PC-9 (cell line): ENCODE measurements around the gene KCNQ5. TPM values are rescaled to one million over a fixed set of nuclear protein-coding genes. Genes with fewer than 3 reads are reported as not detected.

Source experiments
- BruUV-seq: library from RNA; stranded (reverse); fragments of 400-500 nt; replicated peaks from 2 replicates; lab custom pipeline; 2021; lab: Mats Ljungman, UMichigan
- CTCF ChIA-PET: fragments of 300-600 bp; sonication (Branson Sonifier 250); formaldehyde crosslinking; loops from one replicate; lab custom pipeline; 2022; ENCODE audit warnings: antibody characterized with exemption; lab: Charles Lee
- POLR2A ChIA-PET: fragments of 300-600 bp; sonication (Branson Sonifier 250); formaldehyde crosslinking; loops from one replicate; lab custom pipeline; 2022; ENCODE audit warnings: antibody characterized with exemption; ENCODE audit not compliant: unreplicated experiment; lab: Charles Lee
- DNase-seq, 2 experiments: peaks; one replicate each; pipeline versions ENCODE4 v3.0.0 to v3.0.0-alpha.2; 2015 to 2022; ENCODE audit warnings: mixed read lengths in 1 of 2
- H2AFZ ChIP-seq: fragments of 200-600 bp; sonication (generic); 2 replicates; pipeline ENCODE4 v1.8.1; 2017; ENCODE audit warnings: antibody characterized with exemption
- H3F3A ChIP-seq: fragments of 200-600 bp; sonication (generic); 2 replicates; pipeline ENCODE4 v1.8.1; 2017; ENCODE audit warnings: antibody characterized with exemption, mild to moderate bottlenecking, low read depth; ENCODE audit not compliant: insufficient read depth
- H3K27ac ChIP-seq: fragments of 200-600 bp; sonication (generic); 2 replicates; pipeline ENCODE4 v1.6.1; 2016; ENCODE audit warnings: mixed run types
- H3K27me3 ChIP-seq: fragments of 200-600 bp; sonication (generic); 2 replicates; pipeline ENCODE4 v1.6.1; 2016; ENCODE audit warnings: low read depth, mixed run types; ENCODE audit not compliant: insufficient read depth
- H3K36me3 ChIP-seq: fragments of 200-600 bp; sonication (generic); 2 replicates; pipeline ENCODE4 v1.6.1; 2016; ENCODE audit warnings: low read depth, mixed run types
- H3K4me1 ChIP-seq: fragments of 200-600 bp; sonication (generic); replicated peaks from 2 replicates; pipeline ENCODE4 v1.6.1; 2016; ENCODE audit warnings: mixed run types; ENCODE audit not compliant: insufficient read depth
- H3K4me2 ChIP-seq: fragments of 200-600 bp; sonication (generic); 2 replicates; pipeline ENCODE4 v1.6.1; 2017; ENCODE audit warnings: mixed run types
- H3K4me3 ChIP-seq: fragments of 200-600 bp; sonication (generic); 2 replicates; pipeline ENCODE4 v1.6.1; 2016; ENCODE audit warnings: mixed run types
- H3K79me2 ChIP-seq: fragments of 200-600 bp; sonication (generic); 2 replicates; pipeline ENCODE4 v1.6.1; 2017; ENCODE audit warnings: low read depth, mixed run types
- H3K9me2 ChIP-seq: fragments of 200-600 bp; sonication (generic); 2 replicates; pipeline ENCODE4 v1.8.1; 2017; ENCODE audit warnings: mild to moderate bottlenecking; ENCODE audit not compliant: insufficient read depth
- H3K9me3 ChIP-seq: fragments of 200-600 bp; sonication (generic); 2 replicates; pipeline ENCODE4 v1.8.1; 2016; ENCODE audit warnings: low read depth; ENCODE audit not compliant: insufficient read depth
- H4K20me1 ChIP-seq: fragments of 200-600 bp; sonication (generic); 2 replicates; pipeline ENCODE4 v1.8.1; 2017; ENCODE audit not compliant: insufficient read depth
- CTCF ChIP-seq: fragments of 200-600 bp; sonication (generic); conservative IDR thresholded peaks from 2 replicates; pipeline ENCODE4 v1.6.1; 2017; ENCODE audit warnings: mixed run types, antibody characterized with exemption, mild to moderate bottlenecking, moderate library complexity
- EZH2 ChIP-seq: fragments of 200-600 bp; sonication (generic); IDR thresholded peaks from 2 replicates; pipeline ENCODE4 v1.8.0; 2017; ENCODE audit warnings: antibody characterized with exemption, low read depth
- intact Hi-C: fragments of 100-400 bp; cut with micrococcal nuclease; formaldehyde crosslinking; loops from one replicate; pipeline ENCODE4 v1.10.0; 2022; ENCODE audit not compliant: unreplicated experiment
- total RNA-seq: library from RNA; stranded (reverse); gene quantifications from 2 replicates; pipeline ENCODE4 v1.2.3, GENCODE V29; 2021

The KCNQ5 gene
- total RNA-seq, 1 experiment from 2014 or later = 0.20 TPM

GRCh38 chr6:73064266-73064665, 442.4 kb downstream of the KCNQ5 start:
- POLR2A ChIA-PET = no interaction called here

GRCh38 chr6:73073238-73073637, 451.4 kb downstream of the KCNQ5 start:
- ChIA-PET POLR2A (no interaction called here), CTCF (no interaction called here)
- Histone ChIP-seq H3K9me2 (no peaks in the 10 kb centered on the region; the same call in 1 of the 2 replicates), H3K27ac (no peak overlapping the region), H3K4me1 (0 out of 2 replicates have a peak, but pooled peaks cover 3% of the 10 kb centered on the region), H3K79me2 (no peaks in the 10 kb centered on the region), H3K4me3 (no peak overlapping the region), H3F3A (no peaks in the 10 kb centered on the region; the same call in 1 of the 2 replicates), H2AFZ (no peak overlapping the region), H3K4me2 (no peak overlapping the region), H3K36me3 (no peaks in the 10 kb centered on the region), H3K9me3 (no peaks in the 10 kb centered on the region), H3K27me3 (no peaks in the 10 kb centered on the region), H4K20me1 (no peaks in the 10 kb centered on the region)
- DNase-seq = no peak
- intact Hi-C loops = no loop called here
- no TSS peak for BruUV-seq
- TF ChIP-seq CTCF = no peak

More at GRCh38 chr6:73064266-73064665, 442.4 kb downstream of the KCNQ5 start:
- no peaks in the 10 kb centered on the region for H3F3A ChIP-seq
- H3K27me3 ChIP-seq = no peaks in the 10 kb centered on the region
- 0 out of 2 replicates have a peak, but pooled peaks cover 4% of the 10 kb centered on the region for H3K4me1 ChIP-seq
- no peak overlapping the region for H3K4me2 ChIP-seq
- no peak overlapping the region for H3K27ac ChIP-seq
- H3K36me3 ChIP-seq = no peaks in the 10 kb centered on the region
- no peaks in the 10 kb centered on the region for H3K79me2 ChIP-seq
- no TSS peak for BruUV-seq
- no peaks in the 10 kb centered on the region for H4K20me1 ChIP-seq
- no peak overlapping the region for H3K4me3 ChIP-seq
- TF ChIP-seq CTCF (no peak), EZH2 (no peak)
- CTCF ChIA-PET = interaction anchor here (0.6 kb wide), 1 partner anchor 279 kb away, joined by 3 read pairs; no protein-coding TSS in a partner anchor
- H3K9me3 ChIP-seq = no peaks in the 10 kb centered on the region
- intact Hi-C loops = no loop called here
- DNase-seq = no peak
- no peaks in the 10 kb centered on the region for H3K9me2 ChIP-seq
- no peak overlapping the region for H2AFZ ChIP-seq

GRCh38 chr6:73074175-73074574, 452.3 kb downstream of the KCNQ5 start:
- Histone ChIP-seq H3K9me3 (no peaks in the 10 kb centered on the region), H4K20me1 (no peaks in the 10 kb centered on the region), H3F3A (no peaks in the 10 kb centered on the region; the same call in 1 of the 2 replicates), H2AFZ (no peak overlapping the region), H3K36me3 (no peaks in the 10 kb centered on the region), H3K4me2 (no peak overlapping the region), H3K4me3 (no peak overlapping the region), H3K27me3 (no peaks in the 10 kb centered on the region), H3K27ac (no peak overlapping the region), H3K4me1 (0 out of 2 replicates have a peak, but pooled peaks cover 3% of the 10 kb centered on the region), H3K79me2 (no peaks in the 10 kb centered on the region), H3K9me2 (no peaks in the 10 kb centered on the region; the same call in 1 of the 2 replicates)
- ChIA-PET CTCF (no interaction called here), POLR2A (no interaction called here)
- BruUV-seq = no TSS peak
- TF ChIP-seq EZH2 = no peak
- TF ChIP-seq CTCF = no peak
- no peak for DNase-seq
- intact Hi-C loops = no loop called here
